Inflammatory macrophage treated with lipopolysaccharide for 1 hour (primary cell): ENCODE data around the gene STX3.

Experiments used
- DNase-seq, 2 donors: peaks; one replicate each; pipeline ENCODE4 v3.0.0-alpha.2; 2020 to 2022

The STX3 gene

GRCh38 chr11:59754859-59755700, at the start of gene STX3:
Gene STX3, plus strand, starts transcription at chr11:59755376. Its CDS starts 230 bp downstream, at chr11:59755606.
- peak; percentile 59 to 69 for DNase-seq

DNA sequence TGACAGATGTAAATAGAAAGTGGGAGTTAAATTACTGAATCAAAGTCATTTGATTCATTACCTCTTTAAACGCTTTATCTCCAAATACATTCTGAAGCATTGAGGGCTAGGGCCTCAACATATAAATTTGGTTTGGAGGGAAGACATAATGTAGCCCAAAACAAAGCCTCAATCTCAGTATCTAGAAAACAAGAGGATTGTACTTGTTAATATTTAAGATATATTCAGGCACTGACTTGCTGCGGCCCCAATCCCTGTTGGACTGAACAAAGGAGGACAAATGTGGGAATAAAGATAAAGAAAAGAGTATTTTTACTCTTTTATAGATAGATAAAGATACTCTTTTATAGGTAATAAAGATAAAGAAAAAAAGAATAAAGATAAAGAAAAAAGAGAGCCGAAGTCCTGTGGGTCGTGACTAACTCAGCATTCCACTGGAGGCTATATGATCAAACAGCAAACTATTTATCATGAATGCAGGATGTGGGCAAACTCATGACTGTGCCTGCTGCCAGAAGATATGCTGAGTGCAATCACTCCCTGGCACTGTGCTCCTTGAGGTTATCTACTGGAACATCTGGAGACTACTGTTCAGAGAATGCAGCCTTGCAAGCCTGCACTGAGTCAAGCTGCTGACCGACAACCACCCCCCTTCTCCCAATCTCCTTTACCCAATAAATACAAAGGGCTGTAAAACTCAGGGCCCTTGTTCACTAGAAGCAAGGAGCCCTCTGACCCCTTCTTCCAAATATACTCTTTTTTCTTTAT, 48.5 kb upstream of the STX3 start:
- no peak for DNase-seq

DNA sequence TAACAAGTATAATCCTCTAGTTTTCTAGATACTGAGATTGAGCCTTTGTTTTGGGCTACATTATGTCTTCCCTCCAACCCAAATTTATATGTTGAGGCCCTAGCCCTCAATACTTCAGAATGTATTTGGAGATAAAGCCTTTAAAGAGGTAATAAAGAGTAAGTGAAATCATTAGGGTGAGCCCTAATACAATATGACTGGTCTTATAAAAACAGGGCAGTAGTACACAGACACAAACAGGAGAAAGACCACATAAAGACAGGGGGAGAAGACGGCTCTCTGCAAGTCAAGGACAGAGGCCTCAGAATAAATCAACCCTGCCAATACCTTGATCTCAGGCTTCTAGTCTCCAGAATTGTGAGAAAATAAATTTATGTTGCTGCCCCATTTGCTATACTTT, 47.8 kb upstream of the STX3 start:
- DNase-seq = no peak

DNA sequence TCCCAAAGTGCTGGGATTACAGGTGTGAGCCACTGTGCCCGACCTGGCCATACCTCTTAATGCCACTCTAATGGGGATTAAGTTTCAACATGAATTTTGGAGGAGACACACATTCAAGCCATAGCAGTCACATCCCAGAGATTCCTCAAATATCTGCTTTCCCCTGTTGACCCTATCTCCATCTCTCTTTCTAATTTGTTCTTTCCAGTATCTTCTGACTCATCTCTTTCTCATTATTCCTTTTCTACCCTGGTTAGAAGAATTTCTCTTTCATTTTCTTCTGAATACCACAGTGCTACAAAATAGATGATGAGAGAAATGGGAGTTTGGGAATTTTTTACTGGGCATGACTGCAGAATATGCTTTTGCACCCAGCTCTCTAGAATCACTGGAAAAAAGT, 46.6 kb upstream of the STX3 start:
- DNase-seq = no peak

DNA sequence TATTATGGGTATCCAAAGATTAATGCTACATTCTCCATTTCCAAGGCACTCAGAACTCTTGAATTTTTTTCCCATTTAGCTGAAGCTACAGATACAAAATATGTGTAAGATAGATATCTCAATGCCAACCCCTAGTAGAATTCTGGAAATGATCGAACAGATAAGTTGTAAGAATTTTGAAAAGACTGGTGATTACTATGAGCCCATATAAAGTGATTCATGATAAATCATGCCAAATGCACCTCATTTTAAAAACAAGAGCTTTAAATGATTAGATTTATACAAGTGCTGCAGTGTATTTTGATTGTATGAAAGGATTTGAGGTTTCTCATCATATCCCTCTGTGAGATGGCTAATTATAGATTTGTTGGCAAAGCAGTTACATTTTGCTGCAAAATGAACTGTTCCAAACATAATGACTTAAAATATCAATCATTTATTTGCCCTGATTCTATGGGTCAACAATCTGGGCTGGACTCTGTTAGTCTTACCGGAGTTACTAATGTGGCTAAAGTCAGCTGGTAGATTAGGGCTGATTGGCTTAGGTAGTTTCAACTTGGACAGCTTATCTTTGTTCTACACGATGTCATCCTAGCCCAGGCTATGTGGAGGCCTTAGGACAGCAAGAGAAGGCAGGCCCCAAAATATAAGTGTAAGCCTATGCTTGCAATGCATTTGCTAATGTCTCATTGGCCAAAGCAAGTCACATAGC, 44.9 kb upstream of the STX3 start:
- DNase-seq = no peak

DNA sequence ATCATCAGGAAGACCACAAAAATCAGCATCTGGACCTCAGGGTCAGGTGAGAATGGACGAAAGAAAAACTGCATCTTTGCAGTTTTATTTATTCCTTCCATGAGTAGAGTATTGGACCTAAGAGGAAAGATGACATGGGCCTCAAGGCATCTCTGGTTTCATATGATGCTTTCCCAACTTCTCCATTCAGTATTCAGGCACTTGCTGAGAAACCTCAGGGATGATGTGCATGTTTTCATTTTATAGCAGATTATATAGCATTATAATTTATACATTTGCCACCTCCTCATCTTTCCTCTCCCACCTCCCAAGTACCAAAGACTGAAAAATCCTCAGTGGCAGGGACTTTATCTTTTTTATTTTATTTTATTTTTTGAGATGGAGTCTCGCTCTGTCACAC, 41.4 kb upstream of the STX3 start, which contains the start of gene OR10V1:
Gene OR10V1 (minus strand): TSS at position 101 of the 400 bp plus-strand sequence. CDS start 0 bp downstream, at position 101.
- no peak for DNase-seq

DNA sequence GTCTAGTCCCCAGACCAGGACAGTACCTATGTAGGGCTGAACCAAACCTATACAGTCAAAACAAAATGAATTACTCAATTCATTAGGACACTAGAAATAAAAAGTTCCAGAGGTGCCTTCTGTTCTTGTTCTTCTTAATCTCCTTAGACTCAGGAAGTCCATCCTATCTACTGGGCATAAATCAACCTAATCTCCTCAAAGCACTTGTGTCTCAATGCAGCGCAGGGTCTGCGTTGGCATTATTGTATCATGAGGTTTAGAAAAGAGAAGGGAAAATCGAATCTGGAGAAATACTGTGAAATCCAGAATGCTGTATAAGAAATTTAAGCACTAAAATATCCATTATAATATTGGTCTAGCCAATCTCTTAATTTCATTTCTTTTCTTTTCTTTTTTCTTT, 39.1 kb upstream of the STX3 start:
- DNase-seq = no peak

- DNase-seq = no peak
These were observed 35.6 kb upstream of the STX3 start for GRCh38 chr11:59719556-59719955.

DNA sequence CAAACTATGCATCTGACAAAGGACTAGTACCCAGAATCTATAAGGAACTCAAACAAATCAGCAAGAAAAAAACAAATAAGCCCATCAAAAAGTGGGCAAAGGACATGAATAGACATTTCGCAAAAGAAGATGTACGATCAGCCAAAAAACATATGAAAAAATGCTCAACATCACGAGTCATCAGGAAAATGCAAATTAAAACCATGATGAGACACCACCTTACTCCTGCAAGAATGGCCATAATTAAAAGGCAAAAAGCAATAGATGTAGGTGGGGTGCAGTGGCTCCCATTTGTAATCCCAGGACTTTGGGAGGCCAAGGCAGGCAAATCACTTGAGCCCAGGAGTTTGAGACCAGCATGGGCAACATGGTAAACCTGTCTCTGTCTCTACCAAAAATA, 31.1 kb upstream of the STX3 start:
- no peak for DNase-seq

- DNase-seq = no peak
These were observed 27.8 kb upstream of the STX3 start for GRCh38 chr11:59727426-59727825.

DNA sequence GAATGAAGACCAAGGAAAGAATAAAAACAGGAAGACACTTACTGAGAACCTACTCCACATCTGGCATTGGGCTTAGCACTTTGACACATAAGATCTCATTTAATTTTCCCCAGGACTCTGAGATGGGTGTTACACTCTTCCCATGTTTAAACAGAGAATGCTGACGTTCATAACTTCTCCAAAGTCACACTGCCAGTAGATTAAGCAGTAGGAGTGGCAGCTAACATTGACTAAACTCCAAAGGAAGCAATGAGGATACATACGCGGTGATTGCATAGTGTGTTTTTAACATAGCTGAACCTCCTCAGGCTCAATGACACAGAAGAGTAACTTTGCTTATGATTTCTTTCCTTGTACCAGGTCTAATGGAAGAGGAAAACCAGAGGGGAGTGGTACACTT, 27.0 kb upstream of the STX3 start:
- peak; percentile 7 to 10 for DNase-seq

DNA sequence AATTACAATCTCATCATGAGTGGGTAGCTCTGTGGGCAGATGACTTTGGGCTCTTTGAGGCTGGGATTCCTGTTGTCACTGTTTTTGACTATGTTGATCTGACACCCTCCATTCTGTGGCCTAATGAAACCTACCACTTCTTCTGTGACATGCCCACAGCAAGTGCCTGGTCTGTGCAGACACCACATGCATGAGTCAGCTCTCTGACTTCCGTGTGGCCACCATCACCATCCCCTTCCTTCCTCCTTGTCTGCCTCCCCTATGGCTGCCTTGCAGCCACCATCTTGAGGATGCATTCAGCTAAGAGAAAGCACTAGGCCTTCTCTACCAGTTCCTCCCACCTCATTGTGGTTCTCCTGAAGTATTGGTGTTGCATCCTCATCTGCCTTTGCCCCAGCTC, 26.3 kb upstream of the STX3 start:
- peak; percentile 15 to 26 for DNase-seq

- peak; percentile 15 to 29 for DNase-seq
These were observed 25.3 kb upstream of the STX3 start for GRCh38 chr11:59729834-59730233.

GRCh38 chr11:59730896-59731565, 24.1 kb upstream of the STX3 start:
- DNase-seq = no peak

DNA sequence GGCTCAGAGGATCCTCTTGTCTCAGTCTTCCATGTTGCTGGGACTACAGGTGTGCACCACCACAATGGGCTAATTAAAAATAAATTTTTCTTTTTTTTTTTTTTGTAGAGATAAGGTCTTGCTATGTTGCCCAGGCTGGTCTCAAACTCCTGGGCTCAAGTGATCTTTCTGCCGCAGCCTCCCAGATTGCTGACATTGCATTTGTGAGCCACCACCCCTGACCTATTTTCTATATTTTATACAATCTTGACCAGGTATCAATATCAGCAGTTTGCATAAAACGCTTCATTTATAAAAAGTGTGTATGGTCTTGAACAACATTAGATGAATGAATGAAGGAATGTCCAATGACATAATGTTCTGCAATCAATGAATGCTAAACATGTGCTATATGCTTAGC, 9.1 kb upstream of the STX3 start:
- DNase-seq = no peak

- peak; percentile 67 to 94 for DNase-seq
These were observed 1.3 kb upstream of the STX3 start for GRCh38 chr11:59753650-59754493.

GRCh38 chr11:59754494-59754858, 700 bp upstream of the STX3 start:
- DNase-seq = no peak

DNA sequence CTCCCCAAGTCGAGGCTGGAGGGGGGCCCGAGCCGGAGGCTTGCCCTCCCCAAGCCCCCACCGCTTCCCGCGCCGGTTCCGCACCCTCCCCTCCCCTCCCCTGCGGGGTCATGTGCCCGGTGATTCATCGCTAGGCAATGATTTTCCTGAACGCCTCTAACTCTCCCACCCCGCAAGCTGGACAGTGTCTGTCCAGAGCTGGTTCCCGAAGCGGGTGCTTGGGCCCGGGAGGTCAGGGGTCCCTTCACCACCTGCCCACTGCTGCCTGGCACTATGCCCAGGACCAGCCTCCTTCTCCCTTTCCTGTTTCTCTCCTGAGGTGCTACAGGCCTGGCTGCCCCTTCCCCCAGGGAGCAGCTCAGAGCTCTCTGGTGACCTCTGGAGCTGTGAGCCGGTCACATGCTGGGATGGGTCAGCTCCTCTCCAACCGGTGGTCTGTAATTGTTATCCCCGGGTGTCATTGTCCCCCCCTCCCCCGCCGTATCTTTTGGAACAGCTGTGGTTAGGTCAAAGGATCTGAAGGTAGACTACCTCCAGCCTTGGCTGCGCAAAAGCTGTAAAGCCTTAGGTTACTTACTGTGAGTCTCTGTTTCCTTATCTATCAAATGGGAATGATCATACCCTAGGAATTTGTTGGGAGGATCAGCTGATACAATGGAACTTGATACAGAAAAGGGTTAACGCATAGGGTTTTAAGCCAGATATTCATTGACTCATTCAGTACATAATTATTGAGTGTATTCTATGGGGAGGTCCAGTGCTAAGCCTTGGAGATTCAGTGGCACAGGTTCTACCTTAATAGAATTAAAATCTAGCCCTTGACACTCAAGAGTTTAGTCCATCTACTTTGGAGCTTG, 753 bp downstream of the STX3 start:
- peak; percentile 70 to 71 for DNase-seq

DNA sequence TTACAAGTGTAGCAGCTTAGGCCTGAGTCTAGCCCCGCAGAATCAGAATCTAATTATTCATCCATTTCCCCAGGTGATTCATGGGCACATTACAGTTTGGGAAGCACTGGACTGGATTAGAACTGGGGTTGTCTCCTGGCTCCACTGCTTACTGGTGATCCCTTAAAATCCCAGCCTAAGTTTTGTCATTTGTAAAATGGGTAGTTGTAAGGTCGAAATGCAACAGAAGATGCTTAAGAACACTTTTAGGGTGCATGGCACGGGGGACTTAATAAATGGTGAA, 1.3 kb downstream of the STX3 start:
- no peak for DNase-seq

GRCh38 chr11:59756845-59757244, 1.7 kb downstream of the STX3 start:
- DNase-seq = no peak

DNA sequence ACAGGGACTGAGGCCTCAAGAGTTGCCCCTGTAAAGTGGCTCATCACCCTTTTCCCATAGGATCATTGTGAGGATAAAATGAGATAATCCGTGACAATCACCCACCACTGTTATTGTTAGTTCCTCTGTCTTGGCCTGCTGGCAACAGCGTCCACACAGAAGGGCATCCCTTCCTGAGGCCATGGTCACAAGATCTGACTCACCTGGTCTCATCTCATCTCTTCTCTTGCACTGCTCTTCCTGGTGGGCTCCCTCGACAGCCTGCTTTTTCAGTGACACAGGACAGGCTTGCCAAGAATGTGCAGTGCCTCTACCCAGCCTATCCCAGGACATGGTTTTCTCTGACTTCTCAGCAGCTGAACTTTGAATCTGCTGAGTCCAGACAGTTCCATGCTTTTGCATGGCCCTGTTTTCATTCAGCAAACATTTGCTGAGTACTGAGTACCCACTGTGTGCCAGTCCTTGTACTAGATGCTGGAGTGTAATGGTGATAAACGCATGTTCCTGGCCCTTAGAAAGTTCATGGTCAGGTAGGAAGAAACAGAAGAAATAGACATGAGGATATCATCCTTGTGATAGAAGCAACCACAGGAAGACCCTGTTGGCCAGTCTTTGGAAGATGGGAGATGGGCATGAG, 3.3 kb downstream of the STX3 start:
- DNase-seq = no peak
